A549 treated with Mapracorat at 1 μM for 4 hours (cell line): ENCODE results near the gene HPD. TPM values are rescaled to one million over a fixed set of nuclear protein-coding genes. Genes with fewer than 3 reads are reported as not detected.

Source experiments
- total RNA-seq: library from RNA; stranded (reverse); fragments of 200-300 nt; extraction: Qiagen RNA extraction; gene quantifications from 5 replicates; pipeline ENCODE4 v1.2.3, GENCODE V29; 2022

HPD gene
- 1.3 to 2.2 TPM (median 1.8 TPM) in 5 replicates for total RNA-seq

GRCh38 chr12:121858662-121859572, at the start of gene HPD:
HPD (minus strand) TSS chr12:121858859; CDS start chr12:121858823, 36 bp downstream.

GRCh38 chr12:121888478-121889273, 30.0 kb upstream of the HPD start, which contains the start of gene PSMD9:
PSMD9 (plus strand) TSS chr12:121888790; CDS start chr12:121888857, 67 bp downstream.

GRCh38 chr12:121803861-121804416, 54.7 kb downstream of the HPD start, which contains the start of gene SETD1B:
SETD1B (plus strand) TSS chr12:121804009; CDS start chr12:121804738, 729 bp downstream.

GRCh38 chr12:121793440-121793837, 65.2 kb downstream of the HPD start, which contains the start of gene RHOF:
RHOF (minus strand) TSS chr12:121793688; CDS start chr12:121793633, 55 bp downstream.

Other genes with a start within 250 kb of the HPD start
- gene ORAI1, start 232.3 kb downstream of the HPD start, total RNA-seq, result 21.7 to 37.5 TPM (median 34.2 TPM) in 5 replicates
- gene MORN3, start 189.2 kb downstream of the HPD start, total RNA-seq, result 0.10 to 0.34 TPM (median 0.30 TPM) in 5 replicates
- 9.0 to 16.1 TPM (median 15.1 TPM) in 5 replicates for gene TMEM120B, start 146.1 kb downstream of the HPD start, total RNA-seq
- gene RHOF, start 65.2 kb downstream of the HPD start, total RNA-seq, result 85.6 to 105 TPM (median 102 TPM) in 5 replicates
- 8.3 to 14.4 TPM (median 12.3 TPM) in 5 replicates for gene SETD1B, start 54.9 kb downstream of the HPD start, total RNA-seq
- 120 to 168 TPM (median 126 TPM) in 5 replicates for gene PSMD9, start 29.9 kb upstream of the HPD start, total RNA-seq
- 0.96 to 1.7 TPM (median 1.5 TPM) in 5 replicates for gene CFAP251, start 59.7 kb upstream of the HPD start, total RNA-seq
- gene BCL7A, start 163.0 kb upstream of the HPD start, total RNA-seq, result 10.4 to 12.5 TPM (median 10.9 TPM) in 5 replicates
- 29.3 to 44.5 TPM (median 41.9 TPM) in 5 replicates for gene MLXIP, start 219.9 kb upstream of the HPD start, total RNA-seq